ENCODE measurements around the gene SNED1. TPM values are rescaled to one million over a fixed set of nuclear protein-coding genes. Genes with fewer than 3 reads are reported as not detected.

Gene SNED1
- total and polyA plus RNA-seq, 2 donors = 3.2 to 7.1 TPM

- 97% methylated on average over 21 of the region's 21 CpGs for WGBS
- H3K36me3 ChIP-seq (ENCODE audit: control insufficient read depth in 2 of 2, insufficient read depth in 2 of 2, low read length in 1 of 2) = no peaks in the 10 kb centered on the region
These were observed 67.9 kb downstream of the SNED1 start for GRCh38 chr2:241066171-241066892.

GRCh38 chr2:241066893-241067341 is 68.5 kb downstream of the SNED1 start:
- 94% methylated on average over 15 of the region's 15 CpGs for WGBS
- no peaks in the 10 kb centered on the region for H3K36me3 ChIP-seq (ENCODE audit: control insufficient read depth in 2 of 2, insufficient read depth in 2 of 2, low read length in 1 of 2)
- H3K4me3 ChIP-seq (ENCODE audit: low read length in 2 of 2) = no peak overlapping the region
- H3K4me1 ChIP-seq (ENCODE audit: control insufficient read depth in 2 of 2, insufficient read depth in 2 of 2, low read length in 2 of 2) = no peaks in the 10 kb centered on the region
- peak in 1 of 9 donors; percentile 19 for DNase-seq (ENCODE audit: low read depth in 6 of 9, low spot score in 9 of 9)
- peaks cover 0 to 3% of the 10 kb centered on the region in 2 donors for H3K9me3 ChIP-seq (ENCODE audit: control insufficient read depth in 2 of 2, insufficient read depth in 1 of 2, low read length in 1 of 2)
- H3K27me3 ChIP-seq (ENCODE audit: control insufficient read depth in 2 of 2, insufficient read depth in 1 of 2, low read length in 1 of 2) = peaks cover 0 to 65% of the 10 kb centered on the region in 2 donors
- no peak overlapping the region for H3K27ac ChIP-seq (ENCODE audit: low read depth in 1 of 2, low read length in 1 of 2)

More at GRCh38 chr2:241066171-241066892, 67.9 kb downstream of the SNED1 start:
- peaks cover 0 to 65% of the 10 kb centered on the region in 2 donors for H3K27me3 ChIP-seq (ENCODE audit: control insufficient read depth in 2 of 2, insufficient read depth in 1 of 2, low read length in 1 of 2)
- H3K4me3 ChIP-seq (ENCODE audit: low read length in 2 of 2) = no peak overlapping the region
- peaks cover 0 to 3% of the 10 kb centered on the region in 2 donors for H3K9me3 ChIP-seq (ENCODE audit: control insufficient read depth in 2 of 2, insufficient read depth in 1 of 2, low read length in 1 of 2)
- H3K4me1 ChIP-seq (ENCODE audit: control insufficient read depth in 2 of 2, insufficient read depth in 2 of 2, low read length in 2 of 2) = no peaks in the 10 kb centered on the region
- no peak for DNase-seq (ENCODE audit: low read depth in 6 of 9, low spot score in 9 of 9)
- no peak overlapping the region for H3K27ac ChIP-seq (ENCODE audit: low read depth in 1 of 2, low read length in 1 of 2)

- 97% methylated on average over 21 of the region's 21 CpGs for WGBS
- Histone ChIP-seq H3K4me3 (ENCODE audit: low read length in 2 of 2) (no peak overlapping the region), H3K4me1 (ENCODE audit: control insufficient read depth in 2 of 2, insufficient read depth in 2 of 2, low read length in 2 of 2) (no peaks in the 10 kb centered on the region), H3K27me3 (ENCODE audit: control insufficient read depth in 2 of 2, insufficient read depth in 1 of 2, low read length in 1 of 2) (peaks cover 0 to 65% of the 10 kb centered on the region in 2 donors), H3K36me3 (ENCODE audit: control insufficient read depth in 2 of 2, insufficient read depth in 2 of 2, low read length in 1 of 2) (peaks cover 0 to under 1% of the 10 kb centered on the region in 2 donors), H3K27ac (ENCODE audit: low read depth in 1 of 2, low read length in 1 of 2) (no peak overlapping the region), H3K9me3 (ENCODE audit: control insufficient read depth in 2 of 2, insufficient read depth in 1 of 2, low read length in 1 of 2) (peaks cover 0 to 3% of the 10 kb centered on the region in 2 donors)
- DNase-seq (ENCODE audit: low read depth in 6 of 9, low spot score in 9 of 9) = no peak
These were observed 69.2 kb downstream of the SNED1 start for GRCh38 chr2:241067501-241068135.

- DNase-seq (ENCODE audit: low read depth in 6 of 9, low spot score in 9 of 9) = no peak
- no peaks in the 10 kb centered on the region for H3K4me1 ChIP-seq (ENCODE audit: control insufficient read depth in 2 of 2, insufficient read depth in 2 of 2, low read length in 2 of 2)
- 85% methylated on average over 25 of the region's 25 CpGs for WGBS
- H3K27me3 ChIP-seq (ENCODE audit: control insufficient read depth in 2 of 2, insufficient read depth in 1 of 2, low read length in 1 of 2) = peaks cover 0 to 57% of the 10 kb centered on the region in 2 donors
- H3K27ac ChIP-seq (ENCODE audit: low read depth in 1 of 2, low read length in 1 of 2) = no peak overlapping the region
- peaks cover 0 to 7% of the 10 kb centered on the region in 2 donors for H3K36me3 ChIP-seq (ENCODE audit: control insufficient read depth in 2 of 2, insufficient read depth in 2 of 2, low read length in 1 of 2)
- H3K9me3 ChIP-seq (ENCODE audit: control insufficient read depth in 2 of 2, insufficient read depth in 1 of 2, low read length in 1 of 2) = peaks cover 0 to 3% of the 10 kb centered on the region in 2 donors
- no peak overlapping the region for H3K4me3 ChIP-seq (ENCODE audit: low read length in 2 of 2)
These were observed 69.9 kb downstream of the SNED1 start for GRCh38 chr2:241068136-241068941.

- no peaks in the 10 kb centered on the region for H3K4me1 ChIP-seq (ENCODE audit: control insufficient read depth in 2 of 2, insufficient read depth in 2 of 2, low read length in 2 of 2)
- no peak overlapping the region for H3K27ac ChIP-seq (ENCODE audit: low read depth in 1 of 2, low read length in 1 of 2)
- peaks cover 0 to 3% of the 10 kb centered on the region in 2 donors for H3K9me3 ChIP-seq (ENCODE audit: control insufficient read depth in 2 of 2, insufficient read depth in 1 of 2, low read length in 1 of 2)
- H3K36me3 ChIP-seq (ENCODE audit: control insufficient read depth in 2 of 2, insufficient read depth in 2 of 2, low read length in 1 of 2) = peaks cover 0 to 7% of the 10 kb centered on the region in 2 donors
- H3K4me3 ChIP-seq (ENCODE audit: low read length in 2 of 2) = no peak overlapping the region
- WGBS = 96% methylated on average over 28 of the region's 28 CpGs
- H3K27me3 ChIP-seq (ENCODE audit: control insufficient read depth in 2 of 2, insufficient read depth in 1 of 2, low read length in 1 of 2) = peaks cover 0 to 49% of the 10 kb centered on the region in 2 donors
- no peak for DNase-seq (ENCODE audit: low read depth in 6 of 9, low spot score in 9 of 9)
These were observed 70.8 kb downstream of the SNED1 start for GRCh38 chr2:241068942-241069810.

- H3K9me3 ChIP-seq (ENCODE audit: control insufficient read depth in 2 of 2, insufficient read depth in 1 of 2, low read length in 1 of 2) = no peaks in the 10 kb centered on the region
- peaks cover 0 to 42% of the 10 kb centered on the region in 2 donors for H3K27me3 ChIP-seq (ENCODE audit: control insufficient read depth in 2 of 2, insufficient read depth in 1 of 2, low read length in 1 of 2)
- DNase-seq (ENCODE audit: low read depth in 6 of 9, low spot score in 9 of 9) = no peak
- WGBS = 87% methylated on average over 26 of the region's 26 CpGs
- H3K27ac ChIP-seq (ENCODE audit: low read depth in 1 of 2, low read length in 1 of 2) = no peak overlapping the region
- no peak overlapping the region for H3K4me3 ChIP-seq (ENCODE audit: low read length in 2 of 2)
- peaks cover 1 to 12% of the 10 kb centered on the region in 2 donors for H3K36me3 ChIP-seq (ENCODE audit: control insufficient read depth in 2 of 2, insufficient read depth in 2 of 2, low read length in 1 of 2)
- no peaks in the 10 kb centered on the region for H3K4me1 ChIP-seq (ENCODE audit: control insufficient read depth in 2 of 2, insufficient read depth in 2 of 2, low read length in 2 of 2)
These were observed 71.4 kb downstream of the SNED1 start for GRCh38 chr2:241069821-241070281.

- no peak overlapping the region for H3K27ac ChIP-seq (ENCODE audit: low read depth in 1 of 2, low read length in 1 of 2)
- peaks cover 0 to 37% of the 10 kb centered on the region in 2 donors for H3K27me3 ChIP-seq (ENCODE audit: control insufficient read depth in 2 of 2, insufficient read depth in 1 of 2, low read length in 1 of 2)
- H3K36me3 ChIP-seq (ENCODE audit: control insufficient read depth in 2 of 2, insufficient read depth in 2 of 2, low read length in 1 of 2) = peaks cover 6 to 17% of the 10 kb centered on the region in 2 donors
- no peaks in the 10 kb centered on the region for H3K9me3 ChIP-seq (ENCODE audit: control insufficient read depth in 2 of 2, insufficient read depth in 1 of 2, low read length in 1 of 2)
- 97% methylated on average over 13 of the region's 13 CpGs for WGBS
- H3K4me3 ChIP-seq (ENCODE audit: low read length in 2 of 2) = no peak overlapping the region
- no peak for DNase-seq (ENCODE audit: low read depth in 6 of 9, low spot score in 9 of 9)
- H3K4me1 ChIP-seq (ENCODE audit: control insufficient read depth in 2 of 2, insufficient read depth in 2 of 2, low read length in 2 of 2) = no peaks in the 10 kb centered on the region
These were observed 71.9 kb downstream of the SNED1 start for GRCh38 chr2:241070361-241070760.
